Measurements from ENCODE around the gene DIAPH1. TPM values are rescaled to one million over a fixed set of nuclear protein-coding genes. Genes with fewer than 3 reads are reported as not detected.
"Not testable (repeated sequence)": the region's sequence is repeated elsewhere in the genome, so short reads cannot be mapped to it uniquely, and the experiment has no call there.

DIAPH1 gene
- total and polyA plus RNA-seq, 3 experiments from 2014 or later: 151 to 217 (median 212) TPM

GRCh38 chr5:141609921-141610320, 8.9 kb downstream of the DIAPH1 start:
- H3K4me3 Mint-ChIP-seq: peak overlapping the region in 6 of 7 donors; percentile 20 to 62 (median 48)
- peaks cover 90 to 94% (median 93%) of the 10 kb centered on the region in 3 donors for H3K4me1 Mint-ChIP-seq
- DNase-seq; H3K27me3 Mint-ChIP-seq; H3K36me3 ChIP-seq (ENCODE audit: insufficient read depth, low read length); H3K9me3 Mint-ChIP-seq; H3K27me3 ChIP-seq (ENCODE audit: insufficient read depth, low read length, poor library complexity, severe bottlenecking); H3K9me3 ChIP-seq (ENCODE audit: low read length); H3K27ac ChIP-seq (ENCODE audit: low read depth, low read length); H3K4me3 ChIP-seq (ENCODE audit: low read length): not testable (repeated sequence)
- H3K36me3 Mint-ChIP-seq: peaks cover 0 to 31% (median 10%) of the 10 kb centered on the region in 3 donors
- ChIA-PET CTCF (interaction anchor here (0.7 to 14.7 kb wide), 3 partner anchors 7 to 28 kb away, joined by 3 to 175 read pairs (median 55); partner anchors contain the start of gene DIAPH1), POLR2A (interaction anchor here (1.5 to 6.3 kb wide), 2 partner anchors 8 to 16 kb away, joined by 7 to 70 read pairs; partner anchors contain the start of gene DIAPH1)
- H3K4me1 ChIP-seq (ENCODE audit: insufficient read depth, low read length): peaks cover 91% of the 10 kb centered on the region
- peak overlapping the region; percentile 30 to 91 (median 88) for H3K27ac Mint-ChIP-seq

GRCh38 chr5:141609044-141609443, 9.8 kb downstream of the DIAPH1 start:
- DNase-seq: no peak
- Histone ChIP-seq H3K27ac (ENCODE audit: low read depth, low read length) (no peak overlapping the region), H3K9me3 (ENCODE audit: low read length) (no peaks in the 10 kb centered on the region), H3K4me3 (ENCODE audit: low read length) (peak overlapping the region; percentile 3), H3K27me3 (ENCODE audit: insufficient read depth, low read length, poor library complexity, severe bottlenecking) (no peaks in the 10 kb centered on the region), H3K36me3 (ENCODE audit: insufficient read depth, low read length) (peaks cover 3% of the 10 kb centered on the region), H3K4me1 (ENCODE audit: insufficient read depth, low read length) (peaks cover 91% of the 10 kb centered on the region)
- POLR2A ChIA-PET: interaction anchor here (0.6 to 6.3 kb wide), 3 partner anchors 9 to 107 kb away, joined by 5 to 70 read pairs (median 7); partner anchors contain the start of gene DIAPH1
- Mint-ChIP-seq H3K4me1 (peaks cover 90 to 94% (median 93%) of the 10 kb centered on the region in 3 donors), H3K27ac (peak overlapping the region in 6 of 8 donors; percentile 78 to 99 (median 89)), H3K9me3 (no peaks in the 10 kb centered on the region), H3K27me3 (no peaks in the 10 kb centered on the region), H3K36me3 (peaks cover 0 to 31% (median 12%) of the 10 kb centered on the region in 3 donors), H3K4me3 (peak overlapping the region in 4 of 7 donors; percentile 38 to 72 (median 60))
- CTCF ChIA-PET: interaction anchor here (0.6 to 14.7 kb wide), 4 partner anchors 8 to 42 kb away, joined by 3 to 175 read pairs (median 30); partner anchors contain the start of genes DIAPH1, HDAC3 and RELL2

- Histone ChIP-seq H3K4me3 (ENCODE audit: low read length) (peak overlapping the region; percentile 12), H3K4me1 (ENCODE audit: insufficient read depth, low read length) (peaks cover 91% of the 10 kb centered on the region), H3K27me3 (ENCODE audit: insufficient read depth, low read length, poor library complexity, severe bottlenecking) (no peaks in the 10 kb centered on the region), H3K9me3 (ENCODE audit: low read length) (no peaks in the 10 kb centered on the region), H3K36me3 (ENCODE audit: insufficient read depth, low read length) (peaks cover 3% of the 10 kb centered on the region), H3K27ac (ENCODE audit: low read depth, low read length) (peak overlapping the region; percentile 2)
- ChIA-PET CTCF (interaction anchor here (0.6 to 14.7 kb wide), 4 partner anchors 8 to 41 kb away, joined by 3 to 175 read pairs (median 30); partner anchors contain the start of genes DIAPH1, HDAC3 and RELL2), POLR2A (interaction anchor here (0.6 to 6.3 kb wide), 4 partner anchors 10 to 963 kb away, joined by 3 to 70 read pairs (median 6); partner anchors contain the start of gene DIAPH1)
- Mint-ChIP-seq H3K36me3 (peaks cover 0 to 31% (median 12%) of the 10 kb centered on the region in 3 donors), H3K9me3 (no peaks in the 10 kb centered on the region), H3K27me3 (no peaks in the 10 kb centered on the region), H3K4me3 (peak overlapping the region; percentile 38 to 78 (median 61)), H3K4me1 (peaks cover 90 to 94% (median 93%) of the 10 kb centered on the region in 3 donors), H3K27ac (peak overlapping the region; percentile 77 to 99 (median 92))
- DNase-seq: no peak
These were observed 10.2 kb downstream of the DIAPH1 start for GRCh38 chr5:141608557-141608956.

- ChIA-PET POLR2A (interaction anchor here (0.6 to 6.3 kb wide), 2 partner anchors 10 to 962 kb away, joined by 3 to 70 read pairs; partner anchors contain the start of gene DIAPH1), CTCF (interaction anchor here (1.8 to 14.7 kb wide), 3 partner anchors 9 to 41 kb away, joined by 5 to 175 read pairs (median 55); partner anchors contain the start of gene DIAPH1)
- Histone ChIP-seq H3K27me3 (ENCODE audit: insufficient read depth, low read length, poor library complexity, severe bottlenecking) (no peaks in the 10 kb centered on the region), H3K36me3 (ENCODE audit: insufficient read depth, low read length) (peaks cover 3% of the 10 kb centered on the region), H3K27ac (ENCODE audit: low read depth, low read length) (peak overlapping the region; percentile 2), H3K9me3 (ENCODE audit: low read length) (no peaks in the 10 kb centered on the region), H3K4me3 (ENCODE audit: low read length) (no peak overlapping the region), H3K4me1 (ENCODE audit: insufficient read depth, low read length) (peaks cover 91% of the 10 kb centered on the region)
- peaks cover 0 to 28% (median 12%) of the 10 kb centered on the region in 3 donors for H3K36me3 Mint-ChIP-seq
- DNase-seq: no peak
- H3K9me3 Mint-ChIP-seq: no peaks in the 10 kb centered on the region
- H3K4me1 Mint-ChIP-seq: peaks cover 89 to 94% (median 93%) of the 10 kb centered on the region in 3 donors
- H3K27ac Mint-ChIP-seq: peak overlapping the region; percentile 77 to 99 (median 92)
- H3K4me3 Mint-ChIP-seq: peak overlapping the region; percentile 38 to 80 (median 67)
- H3K27me3 Mint-ChIP-seq: no peaks in the 10 kb centered on the region
These were observed 10.8 kb downstream of the DIAPH1 start for GRCh38 chr5:141608046-141608445.

GRCh38 chr5:141605523-141606277, 13.1 kb downstream of the DIAPH1 start:
- no peaks in the 10 kb centered on the region for H3K9me3 ChIP-seq (ENCODE audit: low read length)
- peaks cover 90% of the 10 kb centered on the region for H3K4me1 ChIP-seq (ENCODE audit: insufficient read depth, low read length)
- H3K4me1 Mint-ChIP-seq: peaks cover 89 to 96% (median 96%) of the 10 kb centered on the region in 3 donors
- peak; percentile 54 to 88 (median 85) for DNase-seq
- peak overlapping the region; percentile 67 for H3K27ac ChIP-seq (ENCODE audit: low read depth, low read length)
- peaks cover 0 to 11% (median 9%) of the 10 kb centered on the region in 3 donors for H3K36me3 Mint-ChIP-seq
- POLR2A ChIA-PET: interaction anchor here (0.7 to 6.3 kb wide), 3 partner anchors 9 to 14 kb away, joined by 4 to 70 read pairs (median 7); partner anchors contain the start of gene DIAPH1
- no peaks in the 10 kb centered on the region for H3K27me3 Mint-ChIP-seq
- peak overlapping the region; percentile 33 for H3K4me3 ChIP-seq (ENCODE audit: low read length)
- CTCF ChIA-PET: interaction anchor here (1.8 to 14.7 kb wide), 4 partner anchors 11 to 31 kb away, joined by 4 to 175 read pairs (median 30); partner anchors contain the start of genes DIAPH1, HDAC3 and RELL2
- H3K27me3 ChIP-seq (ENCODE audit: insufficient read depth, low read length, poor library complexity, severe bottlenecking): no peaks in the 10 kb centered on the region
- peak overlapping the region; percentile 66 to 82 (median 77) for H3K4me3 Mint-ChIP-seq
- no peaks in the 10 kb centered on the region for H3K36me3 ChIP-seq (ENCODE audit: insufficient read depth, low read length)
- H3K27ac Mint-ChIP-seq: peak overlapping the region; percentile 77 to 99 (median 92)
- no peaks in the 10 kb centered on the region for H3K9me3 Mint-ChIP-seq

- POLR2A ChIA-PET: interaction anchor here (0.9 to 6.3 kb wide), 2 partner anchors 14 to 47 kb away, joined by 3 to 70 read pairs; partner anchors contain the start of genes DIAPH1 and FCHSD1
- H3K27me3 ChIP-seq (ENCODE audit: insufficient read depth, low read length, poor library complexity, severe bottlenecking): no peaks in the 10 kb centered on the region
- peaks cover 0 to 7% (median 5%) of the 10 kb centered on the region in 3 donors for H3K36me3 Mint-ChIP-seq
- CTCF ChIA-PET: interaction anchor here (4.8 to 14.7 kb wide), 2 partner anchors 12 to 13 kb away, joined by 46 to 175 read pairs; partner anchors contain the start of gene DIAPH1
- no peaks in the 10 kb centered on the region for H3K27me3 Mint-ChIP-seq
- DNase-seq: peak in 1 of 5 donors; percentile 29
- no peaks in the 10 kb centered on the region for H3K9me3 ChIP-seq (ENCODE audit: low read length)
- peak overlapping the region; percentile 36 for H3K4me3 ChIP-seq (ENCODE audit: low read length)
- H3K27ac Mint-ChIP-seq: peak overlapping the region; percentile 79 to 99 (median 94)
- H3K9me3 Mint-ChIP-seq: no peaks in the 10 kb centered on the region
- H3K4me1 ChIP-seq (ENCODE audit: insufficient read depth, low read length): peaks cover 96% of the 10 kb centered on the region
- H3K4me1 Mint-ChIP-seq: peaks cover 93 to 100% (median 98%) of the 10 kb centered on the region in 3 donors
- peak overlapping the region; percentile 7 for H3K27ac ChIP-seq (ENCODE audit: low read depth, low read length)
- no peaks in the 10 kb centered on the region for H3K36me3 ChIP-seq (ENCODE audit: insufficient read depth, low read length)
- peak overlapping the region; percentile 41 to 83 (median 81) for H3K4me3 Mint-ChIP-seq
These were observed 14.7 kb downstream of the DIAPH1 start for GRCh38 chr5:141603923-141604717.

GRCh38 chr5:141602606-141603005, 16.2 kb downstream of the DIAPH1 start:
- DNase-seq: no peak
- Mint-ChIP-seq H3K9me3 (no peaks in the 10 kb centered on the region), H3K27me3 (no peaks in the 10 kb centered on the region), H3K4me1 (peaks cover 92 to 100% (median 98%) of the 10 kb centered on the region in 3 donors), H3K27ac (peak overlapping the region; percentile 79 to 99 (median 91)), H3K36me3 (peaks cover 0 to 5% (median under 1%) of the 10 kb centered on the region in 3 donors), H3K4me3 (peak overlapping the region in 6 of 7 donors; percentile 36 to 76 (median 50))
- Histone ChIP-seq H3K4me3 (ENCODE audit: low read length) (no peak overlapping the region), H3K9me3 (ENCODE audit: low read length) (no peaks in the 10 kb centered on the region), H3K27ac (ENCODE audit: low read depth, low read length) (no peak overlapping the region), H3K27me3 (ENCODE audit: insufficient read depth, low read length, poor library complexity, severe bottlenecking) (no peaks in the 10 kb centered on the region), H3K36me3 (ENCODE audit: insufficient read depth, low read length) (no peaks in the 10 kb centered on the region), H3K4me1 (ENCODE audit: insufficient read depth, low read length) (peaks cover 96% of the 10 kb centered on the region)
- POLR2A ChIA-PET: interaction anchor here (1.0 to 1.2 kb wide), 2 partner anchors 15 to 16 kb away, joined by 3 to 5 read pairs; partner anchors contain the start of gene DIAPH1
- CTCF ChIA-PET: interaction anchor here (4.8 to 14.7 kb wide), 2 partner anchors 10 to 14 kb away, joined by 46 to 175 read pairs; partner anchors contain the start of gene DIAPH1
